Aorta (tissue), 5 donors: ENCODE data around the gene CFAP99. TPM values are rescaled to one million over a fixed set of nuclear protein-coding genes. Genes with fewer than 3 reads are reported as not detected.

ENCODE experiments used
- ATAC-seq: fragments of 200-7000 bp; cut with Tn5 transposase; one replicate; pipeline ENCODE4 v1.9.1; 2022; ENCODE audit warnings: moderate library complexity; ENCODE audit not compliant: low FRiP score
- DNase-seq, 2 donors: peaks; one replicate each; pipeline ENCODE4 v3.0.0-alpha.2; 2020
- H3K27ac ChIP-seq, 2 donors: one replicate each; pipeline ENCODE4 v1.5.1; 2013; ENCODE audit warnings: low read length in 2 of 2, mild to moderate bottlenecking in 2 of 2, moderate library complexity in 2 of 2, control low read depth in 1 of 2, inconsistent platforms in 1 of 2, low read depth in 1 of 2
- H3K27me3 ChIP-seq, 2 donors: one replicate each; pipeline ENCODE4 v1.6.1; 2013; ENCODE audit warnings: control low read depth in 1 of 2, low read length in 1 of 2, mild to moderate bottlenecking in 1 of 2, moderate library complexity in 1 of 2; ENCODE audit not compliant: insufficient read depth in 2 of 2, control insufficient read depth in 1 of 2
- H3K36me3 ChIP-seq, 2 donors: one replicate each; pipeline ENCODE4 v1.6.1; 2013; ENCODE audit warnings: control low read depth in 1 of 2, low read length in 1 of 2, mild to moderate bottlenecking in 1 of 2; ENCODE audit not compliant: insufficient read depth in 2 of 2, control insufficient read depth in 1 of 2
- H3K4me1 ChIP-seq, 2 donors: one replicate each; pipeline ENCODE4 v1.6.1; 2013; ENCODE audit warnings: low read length in 2 of 2, control low read depth in 1 of 2, mild to moderate bottlenecking in 1 of 2, moderate library complexity in 1 of 2; ENCODE audit not compliant: insufficient read depth in 2 of 2, control insufficient read depth in 1 of 2
- H3K4me3 ChIP-seq, 2 donors: one replicate each; pipeline ENCODE4 v1.5.1; 2013; ENCODE audit warnings: low read length in 2 of 2, control low read depth in 1 of 2, mild to moderate bottlenecking in 1 of 2
- H3K9me3 ChIP-seq: one replicate; pipeline ENCODE4 v1.6.1; 2013; ENCODE audit warnings: mild to moderate bottlenecking, low read length; ENCODE audit not compliant: control insufficient read depth
- WGBS, 2 donors: extraction: QIAGEN DNeasy Blood & Tissue Kit; methylation state at CpG; one replicate each; pipeline ENCODE4 v1.1.7; 2013; 5-methylcytosine and 5-hydroxymethylcytosine counted together
- intact Hi-C, 2 donors: fragments of 100-400 bp; cut with DNase I; formaldehyde crosslinking; loops; one replicate each; pipeline versions ENCODE4 v1.14.2 to v1.15.0; 2022
- polyA plus RNA-seq, 2 donors: library from polyadenylated mRNA; stranded (reverse); fragments of 200-250 nt; gene quantifications; one replicate each; pipeline ENCODE4 v1.2.3, GENCODE V29; 2013
- total RNA-seq, 2 donors: library from RNA; stranded (reverse); fragmentation: NEBNext Ultra II Directional; extraction: Animal tissue kit (Norgen Biotek cat#: 25700); gene quantifications; one replicate each; pipeline ENCODE4 v1.2.1, GENCODE V29; 2021
- donor health status: healthy with polysubstance abuse.
- donor health status: Bipolar disorder and iron deficiency.
- donor health status: DM: no; HTN: no; CAD: no.
- donor health status: DM: no; HTN: no; CAD: no.
- donor health status: DM: yes; HTN: yes; CAD: no.

The CFAP99 gene
- total and polyA plus RNA-seq, 4 donors, result 0.13 TPM; not detected in 3

- Histone ChIP-seq H3K36me3 (no peaks in the 10 kb centered on the region), H3K27me3 (no peaks in the 10 kb centered on the region), H3K27ac (no peak overlapping the region), H3K4me3 (no peak overlapping the region), H3K9me3 (no peaks in the 10 kb centered on the region), H3K4me1 (no peaks in the 10 kb centered on the region)
- ATAC-seq (no peak), DNase-seq (peak in 1 of 2 donors; percentile 65)
- WGBS, 2 donors, result 81 to 82% methylated on average over 7 of the region's 7 CpGs
- intact Hi-C loops, result no loop called here
These were observed 15.8 kb upstream of the CFAP99 start for GRCh38 chr4:2402941-2403340.

DNA sequence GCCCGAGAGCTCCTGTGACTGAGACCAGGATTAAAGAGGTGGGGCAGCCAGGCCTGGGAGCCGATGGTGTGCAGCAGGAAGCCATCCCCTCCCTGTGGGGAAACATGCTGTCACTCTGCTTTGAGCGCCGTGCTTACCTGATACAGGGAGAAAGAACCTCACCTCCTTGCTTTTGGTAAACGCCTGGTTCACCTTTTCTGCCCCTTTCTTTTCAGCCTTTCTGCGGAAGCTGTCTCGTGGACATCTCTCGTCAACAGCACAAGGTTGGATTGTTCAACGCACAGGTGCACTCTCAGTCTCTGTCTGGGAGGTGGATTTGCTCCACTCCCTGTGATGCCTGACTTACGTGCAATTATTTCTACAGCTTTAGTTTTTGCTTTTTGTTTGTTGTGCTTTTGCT, 12.3 kb upstream of the CFAP99 start:
- H3K36me3 ChIP-seq, result no peaks in the 10 kb centered on the region
- no peak overlapping the region for H3K4me3 ChIP-seq
- DNase-seq (no peak), ATAC-seq (no peak)
- H3K4me1 ChIP-seq, result no peaks in the 10 kb centered on the region
- no peaks in the 10 kb centered on the region for H3K27me3 ChIP-seq
- 84 to 87% methylated on average over 10 of the region's 10 CpGs for WGBS, 2 donors
- H3K9me3 ChIP-seq, result no peaks in the 10 kb centered on the region
- intact Hi-C loops, result no loop called here
- no peak overlapping the region for H3K27ac ChIP-seq

DNA sequence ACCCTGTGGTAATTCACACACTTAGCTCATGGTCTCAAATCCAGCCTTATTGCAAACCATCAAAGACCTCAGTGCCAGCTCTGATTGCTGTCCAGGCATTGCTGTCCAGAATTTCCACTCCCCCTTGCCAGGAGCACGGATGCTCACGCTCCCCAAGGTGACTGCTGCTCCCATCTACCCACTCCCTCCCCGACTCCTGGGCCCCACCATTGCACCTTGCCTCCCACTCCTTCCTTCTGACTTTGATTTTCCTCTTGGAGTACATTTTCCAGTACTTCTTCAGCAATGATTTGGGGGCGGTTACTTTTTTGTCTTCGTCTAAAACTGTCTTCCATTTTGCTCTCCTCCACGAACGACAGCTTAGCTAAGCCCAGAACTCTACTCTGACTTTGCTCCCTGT, 11.8 kb upstream of the CFAP99 start:
- H3K9me3 ChIP-seq, result no peaks in the 10 kb centered on the region
- ATAC-seq (no peak), DNase-seq (no peak)
- H3K36me3 ChIP-seq, result no peaks in the 10 kb centered on the region
- no peaks in the 10 kb centered on the region for H3K27me3 ChIP-seq
- H3K27ac ChIP-seq, result no peak overlapping the region
- no peak overlapping the region for H3K4me3 ChIP-seq
- 67 to 74% methylated on average over 7 of the region's 7 CpGs for WGBS, 2 donors
- no peaks in the 10 kb centered on the region for H3K4me1 ChIP-seq
- intact Hi-C loops, result no loop called here

GRCh38 chr4:2407991-2408342, 10.8 kb upstream of the CFAP99 start:
- no peak for ATAC-seq
- no peak overlapping the region for H3K27ac ChIP-seq
- H3K4me1 ChIP-seq, result no peaks in the 10 kb centered on the region
- no peaks in the 10 kb centered on the region for H3K9me3 ChIP-seq
- 93 to 94% methylated on average over 3 of the region's 3 CpGs for WGBS, 2 donors
- H3K36me3 ChIP-seq, result no peaks in the 10 kb centered on the region
- no peak overlapping the region for H3K4me3 ChIP-seq
- intact Hi-C loops, result no loop called here
- H3K27me3 ChIP-seq, result no peaks in the 10 kb centered on the region
- DNase-seq, result no peak

DNA sequence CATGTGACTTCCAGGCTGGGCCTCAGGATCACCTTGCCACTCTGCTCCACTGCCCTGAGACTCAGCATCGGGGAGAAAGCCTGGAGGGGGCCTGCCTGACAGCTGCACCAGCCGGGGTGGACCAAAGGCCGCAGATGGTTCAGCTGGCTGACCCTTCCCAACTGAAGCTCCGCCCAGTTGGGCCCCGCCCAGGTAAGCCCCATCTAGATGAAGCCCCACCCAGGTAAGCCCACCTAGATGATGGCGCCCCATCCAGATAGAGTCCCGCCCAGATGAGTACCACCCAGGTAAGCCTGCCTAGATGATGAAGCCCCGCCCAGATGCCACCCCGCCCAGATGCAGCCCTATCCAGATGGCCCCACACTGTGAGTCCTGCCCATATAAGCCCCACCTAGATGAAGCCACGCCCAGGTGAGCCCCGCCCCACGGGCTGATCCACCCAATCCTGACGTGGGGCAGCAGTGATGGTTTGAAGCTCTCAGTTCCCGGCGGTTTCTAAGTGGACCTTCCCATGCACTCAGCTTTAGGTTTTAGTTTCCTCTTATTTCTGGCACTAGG, 10.3 kb upstream of the CFAP99 start:
- ATAC-seq, result no peak
- Histone ChIP-seq H3K36me3 (no peaks in the 10 kb centered on the region), H3K4me3 (no peak overlapping the region), H3K9me3 (no peaks in the 10 kb centered on the region), H3K27me3 (no peaks in the 10 kb centered on the region), H3K27ac (no peak overlapping the region), H3K4me1 (no peaks in the 10 kb centered on the region)
- intact Hi-C loops, result no loop called here
- WGBS, 2 donors, result 80 to 84% methylated on average over 15 of the region's 15 CpGs
- DNase-seq, result no peak

DNA sequence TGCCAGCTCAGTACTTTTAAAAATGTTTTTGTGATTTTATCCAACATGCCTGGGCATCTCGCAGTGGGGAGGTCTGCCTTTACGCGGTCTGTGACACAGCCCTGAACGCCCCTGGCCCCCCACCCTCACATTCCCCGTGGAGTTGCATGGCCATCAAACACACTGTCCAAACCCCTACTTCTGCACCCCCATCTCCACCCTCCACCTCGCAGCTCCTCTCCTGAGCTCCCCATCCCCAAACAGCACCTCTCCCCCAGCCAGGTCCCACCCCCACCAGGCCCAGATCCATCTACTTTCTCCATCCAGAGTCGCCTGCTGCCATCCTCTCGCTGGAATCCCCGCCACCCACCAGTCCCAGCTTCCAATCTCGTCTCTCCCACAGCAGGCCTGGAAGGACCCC, 9.8 kb upstream of the CFAP99 start:
- DNase-seq (no peak), ATAC-seq (no peak)
- H3K4me1 ChIP-seq, result no peaks in the 10 kb centered on the region
- H3K4me3 ChIP-seq, result no peak overlapping the region
- no peaks in the 10 kb centered on the region for H3K36me3 ChIP-seq
- H3K27me3 ChIP-seq, result no peaks in the 10 kb centered on the region
- intact Hi-C loops, result no loop called here
- no peaks in the 10 kb centered on the region for H3K9me3 ChIP-seq
- 85 to 86% methylated on average over 10 of the region's 10 CpGs for WGBS, 2 donors
- no peak overlapping the region for H3K27ac ChIP-seq

- ATAC-seq (no peak), DNase-seq (peak in 1 of 2 donors; percentile 75)
- intact Hi-C loops, result no loop called here
- Histone ChIP-seq H3K4me1 (no peaks in the 10 kb centered on the region), H3K4me3 (no peak overlapping the region), H3K9me3 (no peaks in the 10 kb centered on the region), H3K27me3 (no peaks in the 10 kb centered on the region), H3K36me3 (no peaks in the 10 kb centered on the region), H3K27ac (no peak overlapping the region)
- 89% methylated on average over 14 of the region's 14 CpGs for WGBS, 2 donors
These were observed 9.4 kb upstream of the CFAP99 start for GRCh38 chr4:2409381-2409783.

DNA sequence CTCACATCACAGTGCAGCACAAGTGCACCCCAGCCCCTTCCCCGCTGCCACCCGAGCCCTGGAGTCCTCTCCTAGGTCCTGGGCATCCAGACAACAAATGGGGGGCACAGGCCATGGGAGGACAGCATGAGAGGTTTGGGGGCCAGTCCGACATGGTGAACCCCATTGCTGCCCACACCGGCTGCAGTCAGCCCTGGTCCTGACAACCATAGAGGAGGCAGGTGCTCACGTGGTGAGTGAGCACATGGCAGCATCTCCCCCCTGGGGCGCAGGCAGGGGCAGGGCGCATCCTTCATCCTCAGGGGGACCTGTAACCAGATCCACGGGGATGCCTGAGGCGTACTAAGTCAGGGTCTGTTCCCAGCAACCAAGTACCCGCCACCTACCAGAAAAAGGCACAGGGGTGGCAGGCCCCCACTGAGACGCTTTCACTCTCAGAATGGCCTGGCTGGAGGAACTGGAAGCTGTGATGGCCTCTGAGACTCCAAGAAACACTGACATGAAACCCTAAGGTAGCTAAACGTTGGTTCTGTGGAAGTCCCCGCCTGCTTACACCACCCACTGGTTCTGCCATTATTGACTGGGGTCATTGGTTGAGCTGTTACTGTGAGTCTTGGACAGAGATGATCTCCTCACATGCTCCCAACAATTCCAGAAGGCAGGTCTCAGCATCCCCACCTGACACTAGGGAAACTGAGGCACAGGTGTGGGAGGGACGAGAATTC, 6.8 kb upstream of the CFAP99 start:
- Histone ChIP-seq H3K9me3 (no peaks in the 10 kb centered on the region), H3K27ac (no peak overlapping the region), H3K4me3 (no peak overlapping the region), H3K27me3 (no peaks in the 10 kb centered on the region), H3K36me3 (no peaks in the 10 kb centered on the region), H3K4me1 (no peaks in the 10 kb centered on the region)
- intact Hi-C loops, result loop anchor here (5.0 to 10.0 kb wide), 2 partner anchors 147 to 170 kb away; partner anchors contain the start of genes HAUS3 (in 1 of the 2), MXD4 (in 1 of the 2) and POLN (in 1 of the 2)
- 84 to 86% methylated on average over 14 of the region's 14 CpGs for WGBS, 2 donors
- DNase-seq (no peak), ATAC-seq (no peak)

GRCh38 chr4:2412534-2412884, 6.2 kb upstream of the CFAP99 start:
- WGBS, 2 donors, result 62 to 69% methylated on average over 5 of the region's 5 CpGs
- Histone ChIP-seq H3K36me3 (no peaks in the 10 kb centered on the region), H3K4me1 (no peaks in the 10 kb centered on the region), H3K9me3 (no peaks in the 10 kb centered on the region), H3K27me3 (no peaks in the 10 kb centered on the region), H3K27ac (no peak overlapping the region), H3K4me3 (no peak overlapping the region)
- ATAC-seq (no peak), DNase-seq (no peak)
- intact Hi-C loops, result loop anchor here (5.0 to 10.0 kb wide), 2 partner anchors 148 to 170 kb away; partner anchors contain the start of genes HAUS3 (in 1 of the 2), MXD4 (in 1 of the 2) and POLN (in 1 of the 2)
